Testis (tissue), 3 donors: ENCODE measurements around the gene TMEM121. TPM values are rescaled to one million over a fixed set of nuclear protein-coding genes. Genes with fewer than 3 reads are reported as not detected.
"Not testable (repeated sequence)": the region's sequence is repeated elsewhere in the genome, so short reads cannot be mapped to it uniquely, and the experiment has no call there.

Experiments used
- DNase-seq: peaks from one replicate; pipeline ENCODE4 v3.0.0-alpha.2; 2019
- H3K27ac ChIP-seq, 2 donors: fragments of 200-600 bp; sonication (generic); one replicate each; pipeline ENCODE4 v1.5.1; 2019
- H3K27me3 ChIP-seq: fragments of 200-600 bp; sonication (generic); one replicate; pipeline ENCODE4 v1.5.1; 2019
- H3K36me3 ChIP-seq: fragments of 200-600 bp; sonication (generic); one replicate; pipeline ENCODE4 v1.5.1; 2017; ENCODE audit warnings: low read depth; ENCODE audit errors: missing control alignments
- H3K4me1 ChIP-seq: fragments of 200-600 bp; sonication (generic); one replicate; pipeline ENCODE4 v1.5.1; 2019
- H3K4me3 ChIP-seq, 2 donors: fragments of 200-600 bp; sonication (generic); one replicate each; pipeline ENCODE4 v1.5.1; 2017 to 2019
- H3K9me3 ChIP-seq: fragments of 200-600 bp; sonication (generic); one replicate; pipeline ENCODE4 v1.5.1; 2017
- POLR2A ChIP-seq: fragments of 450-650 bp; IDR thresholded peaks from one replicate; pipeline ENCODE4 v1.6.1; 2017; ENCODE audit warnings: antibody characterized with exemption, mild to moderate bottlenecking, moderate library complexity
- WGBS, 2 donors: methylation state at CpG; one replicate each; pipeline ENCODE4 v1.1.5; 2018; 5-methylcytosine and 5-hydroxymethylcytosine counted together
- intact Hi-C: fragments of 100-400 bp; cut with DNase I; formaldehyde crosslinking; loops from one replicate; pipeline ENCODE4 v1.15.1; 2023; ENCODE audit warnings: low total_unique reads
- polyA plus RNA-seq: library from polyadenylated mRNA; stranded (reverse); fragments of 350-450 nt; fragmentation: Illumina TruSeq; extraction: RNeasy Lipid Tissue Mini Kit (QIAGEN cat#74804); gene quantifications from one replicate; pipeline ENCODE4 v1.2.3, GENCODE V29; 2014; ENCODE audit warnings: low read depth, low replicate concordance; ENCODE audit not compliant: insufficient read depth
- total RNA-seq, 2 donors: library from RNA; depleted of rRNA; stranded (reverse); fragments of >200 nt; gene quantifications; one replicate each; pipeline ENCODE4 v1.2.3, GENCODE V29; 2016
- TF ChIP-seq, protein P1 (sequence below), 3 experiments: fragments of 450-650 bp in 2 of 3; fragments of 200-600 bp in 1 of 3; sonication (generic) in 1 of 3; IDR thresholded peaks; one replicate each; pipeline ENCODE4 v1.5.1; 2016 to 2019; ENCODE audit warnings: antibody characterized with exemption in 3 of 3, mild to moderate bottlenecking in 2 of 3, moderate library complexity in 1 of 3

Gene TMEM121
- total and polyA plus RNA-seq, 3 donors from 2014 or later: 1.4 to 4.8 (median 3.7) TPM

GRCh38 chr14:105566248-105567163 lies 40.1 kb downstream of the TMEM121 start:
- intact Hi-C loops, H3K27ac ChIP-seq, H3K36me3 ChIP-seq, DNase-seq, H3K9me3 ChIP-seq, H3K4me1 ChIP-seq, H3K4me3 ChIP-seq, H3K27me3 ChIP-seq: not testable (repeated sequence)
- 73% methylated on average over 19 of the region's 34 CpGs; no CpG with 5 or more reads in 1 of the 2 donors for WGBS, 2 donors

GRCh38 chr14:105567164-105568103 lies 41.1 kb downstream of the TMEM121 start:
- not testable (repeated sequence) for H3K4me3 ChIP-seq

GRCh38 chr14:105568140-105568843 lies 41.9 kb downstream of the TMEM121 start:
- H3K9me3 ChIP-seq, H3K4me1 ChIP-seq, H3K27me3 ChIP-seq, DNase-seq, H3K36me3 ChIP-seq, H3K27ac ChIP-seq, intact Hi-C loops, H3K4me3 ChIP-seq: not testable (repeated sequence)
- whole genome bisulfite sequencing, 2 donors: 37 to 57% methylated on average over 3 to 11 of the region's 18 CpGs

More at GRCh38 chr14:105567164-105568103, 41.1 kb downstream of the TMEM121 start:
- 74 to 78% methylated on average over 20 of the region's 20 CpGs for WGBS, 2 donors
- H3K36me3 ChIP-seq, H3K9me3 ChIP-seq, H3K27ac ChIP-seq, H3K27me3 ChIP-seq, intact Hi-C loops, H3K4me1 ChIP-seq, DNase-seq: not testable (repeated sequence)

GRCh38 chr14:105568859-105569766 lies 42.7 kb downstream of the TMEM121 start:
- Histone ChIP-seq H3K36me3 (no peaks in the 10 kb centered on the region), H3K9me3 (no peaks in the 10 kb centered on the region), H3K4me3 (no peak overlapping the region), H3K27me3 (no peaks in the 10 kb centered on the region), H3K27ac (no peak overlapping the region), H3K4me1 (no peaks in the 10 kb centered on the region)
- intact Hi-C loops: no loop called here
- DNase-seq: no peak
- TF ChIP-seq, protein P1, sequence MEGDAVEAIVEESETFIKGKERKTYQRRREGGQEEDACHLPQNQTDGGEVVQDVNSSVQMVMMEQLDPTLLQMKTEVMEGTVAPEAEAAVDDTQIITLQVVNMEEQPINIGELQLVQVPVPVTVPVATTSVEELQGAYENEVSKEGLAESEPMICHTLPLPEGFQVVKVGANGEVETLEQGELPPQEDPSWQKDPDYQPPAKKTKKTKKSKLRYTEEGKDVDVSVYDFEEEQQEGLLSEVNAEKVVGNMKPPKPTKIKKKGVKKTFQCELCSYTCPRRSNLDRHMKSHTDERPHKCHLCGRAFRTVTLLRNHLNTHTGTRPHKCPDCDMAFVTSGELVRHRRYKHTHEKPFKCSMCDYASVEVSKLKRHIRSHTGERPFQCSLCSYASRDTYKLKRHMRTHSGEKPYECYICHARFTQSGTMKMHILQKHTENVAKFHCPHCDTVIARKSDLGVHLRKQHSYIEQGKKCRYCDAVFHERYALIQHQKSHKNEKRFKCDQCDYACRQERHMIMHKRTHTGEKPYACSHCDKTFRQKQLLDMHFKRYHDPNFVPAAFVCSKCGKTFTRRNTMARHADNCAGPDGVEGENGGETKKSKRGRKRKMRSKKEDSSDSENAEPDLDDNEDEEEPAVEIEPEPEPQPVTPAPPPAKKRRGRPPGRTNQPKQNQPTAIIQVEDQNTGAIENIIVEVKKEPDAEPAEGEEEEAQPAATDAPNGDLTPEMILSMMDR (IDR thresholded peaks at IDR 0.05): no peak
- TF ChIP-seq POLR2A: no peak
- 54 to 65% methylated on average over 4 of the region's 5 CpGs for WGBS, 2 donors

- no peak for DNase-seq
- Histone ChIP-seq H3K4me3 (no peak overlapping the region), H3K27ac (no peak overlapping the region), H3K9me3 (no peaks in the 10 kb centered on the region), H3K4me1 (no peaks in the 10 kb centered on the region), H3K27me3 (no peaks in the 10 kb centered on the region), H3K36me3 (no peaks in the 10 kb centered on the region)
- TF ChIP-seq, protein P1 (IDR thresholded peaks at IDR 0.05): no peak
- TF ChIP-seq POLR2A: no peak
- intact Hi-C loops: no loop called here
- 72 to 90% methylated on average over 1 of the region's 1 CpG for WGBS, 2 donors
These were observed 44.1 kb downstream of the TMEM121 start for GRCh38 chr14:105570482-105570881.

GRCh38 chr14:105571181-105571951 lies 45.0 kb downstream of the TMEM121 start:
- DNase-seq, H3K4me1 ChIP-seq, H3K36me3 ChIP-seq, intact Hi-C loops, H3K27ac ChIP-seq, H3K9me3 ChIP-seq, H3K27me3 ChIP-seq, H3K4me3 ChIP-seq: not testable (repeated sequence)
- WGBS, 2 donors: 82 to 84% methylated on average over 11 to 21 of the region's 21 CpGs

GRCh38 chr14:105572063-105572462 lies 45.7 kb downstream of the TMEM121 start:
- H3K36me3 ChIP-seq, H3K27ac ChIP-seq, intact Hi-C loops, H3K4me3 ChIP-seq, DNase-seq, H3K4me1 ChIP-seq, H3K27me3 ChIP-seq, H3K9me3 ChIP-seq: not testable (repeated sequence)
- WGBS, 2 donors: 100% methylated on average over 1 of the region's 15 CpGs; no CpG with 5 or more reads in 1 of the 2 donors

DNA sequence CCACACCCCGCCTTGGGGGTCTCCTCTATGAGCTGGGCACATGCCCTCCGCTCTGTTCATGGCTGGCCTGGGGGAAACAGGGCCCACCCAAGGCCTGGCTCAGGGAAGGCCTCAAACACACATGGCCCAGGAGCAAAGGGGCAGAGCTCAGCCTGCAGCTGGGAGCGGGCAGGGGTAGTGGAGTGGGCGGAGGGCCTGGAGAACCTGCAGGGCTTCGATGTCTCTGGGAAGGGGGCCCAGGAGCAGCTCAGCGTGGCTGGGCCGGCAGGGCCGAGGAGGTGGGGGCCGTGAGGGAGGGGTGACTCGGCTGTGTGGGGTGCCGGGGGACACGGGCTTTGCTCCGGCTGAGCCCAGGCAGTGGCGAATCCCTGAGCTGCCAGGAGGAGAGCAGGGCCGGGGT lies 47.5 kb downstream of the TMEM121 start:
- H3K27me3 ChIP-seq, H3K27ac ChIP-seq, H3K4me1 ChIP-seq, H3K4me3 ChIP-seq, intact Hi-C loops, H3K36me3 ChIP-seq, DNase-seq, H3K9me3 ChIP-seq: not testable (repeated sequence)
- WGBS, 2 donors: 91 to 93% methylated on average over 5 to 13 of the region's 15 CpGs
